WTC11 (cell line): ENCODE measurements around the gene BAIAP2. TPM values are rescaled to one million over a fixed set of nuclear protein-coding genes. Genes with fewer than 3 reads are reported as not detected.
A peak's percentile ranks its signal among the peaks of the same experiment; 100 is the strongest.

Experiments
- ATAC-seq: fragments of 200-7000 bp; cut with Tn5 transposase; 2 replicates; pipeline ENCODE4 v1.10.0; 2021; ENCODE audit warnings: mild to moderate bottlenecking, moderate library complexity
- CTCF ChIA-PET: fragments of 300-600 bp; sonication (Branson Sonifier 250); formaldehyde crosslinking; loops from one replicate; lab custom pipeline; 2021; ENCODE audit warnings: antibody characterized with exemption; lab: Charles Lee
- POLR2A ChIA-PET: fragments of 350-600 bp; sonication (Branson Sonifier 250); formaldehyde crosslinking; loops from one replicate; lab custom pipeline; 2021; ENCODE audit warnings: antibody characterized with exemption; lab: Charles Lee
- DNase-seq: peaks from one replicate; pipeline ENCODE4 v3.0.0; 2021; ENCODE audit warnings: low spot score
- H3K27ac Mint-ChIP-seq: 2 replicates; pipeline ENCODE4 v1.8.0; 2021; ENCODE audit warnings: mixed read lengths
- H3K27me3 Mint-ChIP-seq: 2 replicates; pipeline ENCODE4 v1.8.0; 2021; ENCODE audit warnings: low read depth, mild to moderate bottlenecking, moderate library complexity, mixed read lengths
- H3K36me3 Mint-ChIP-seq: 2 replicates; pipeline ENCODE4 v1.8.0; 2021; ENCODE audit warnings: mixed read lengths
- H3K4me1 Mint-ChIP-seq: 2 replicates; pipeline ENCODE4 v1.8.0; 2022; ENCODE audit warnings: mixed read lengths
- H3K4me3 Mint-ChIP-seq: 2 replicates; pipeline ENCODE4 v1.8.0; 2021; ENCODE audit warnings: mild to moderate bottlenecking, moderate library complexity, mixed read lengths
- H3K9me3 Mint-ChIP-seq: 2 replicates; pipeline ENCODE4 v1.8.0; 2021; ENCODE audit warnings: mixed read lengths
- ATF1 ChIP-seq: sonication (generic); formaldehyde crosslinking; IDR thresholded peaks from 2 replicates; pipeline ENCODE4 v1.8.1; 2023; ENCODE audit warnings: mild to moderate bottlenecking, moderate library complexity, missing genetic modification reagents
- CBFB ChIP-seq: sonication (generic); formaldehyde crosslinking; IDR thresholded peaks from 2 replicates; pipeline ENCODE4 v1.8.1; 2022; ENCODE audit warnings: mild to moderate bottlenecking, low read depth, missing genetic modification reagents
- ETV6 ChIP-seq: sonication (generic); formaldehyde crosslinking; IDR thresholded peaks from 2 replicates; pipeline ENCODE4 v1.8.1; 2022; ENCODE audit warnings: mild to moderate bottlenecking, missing genetic modification reagents
- FOXJ3 ChIP-seq: sonication (generic); formaldehyde crosslinking; IDR thresholded peaks from 2 replicates; pipeline ENCODE4 v1.9.0; 2021; ENCODE audit warnings: missing genetic modification reagents, mild to moderate bottlenecking, borderline replicate concordance
- GABPB1 ChIP-seq: sonication (generic); formaldehyde crosslinking; IDR thresholded peaks from 2 replicates; pipeline ENCODE4 v1.8.1; 2023; ENCODE audit warnings: mild to moderate bottlenecking, missing genetic modification reagents
- GTF2I ChIP-seq: fragments of 250-450 bp; sonication (Bioruptor Pico); conservative IDR thresholded peaks from 2 replicates; pipeline ENCODE4 v1.4.0; 2021; ENCODE audit warnings: mild to moderate bottlenecking
- HMGXB4 ChIP-seq: sonication (generic); formaldehyde crosslinking; IDR thresholded peaks from 2 replicates; pipeline ENCODE4 v1.8.1; 2023; ENCODE audit warnings: mild to moderate bottlenecking, moderate library complexity, missing genetic modification reagents
- IRF1 ChIP-seq: sonication (generic); formaldehyde crosslinking; IDR thresholded peaks from 2 replicates; pipeline ENCODE4 v1.8.0; 2023; ENCODE audit warnings: missing genetic modification reagents
- IRF2 ChIP-seq: sonication (generic); formaldehyde crosslinking; IDR thresholded peaks from 2 replicates; pipeline ENCODE4 v1.8.0; 2022; ENCODE audit warnings: low read depth, missing genetic modification reagents, borderline replicate concordance
- JAZF1 ChIP-seq: fragments of 250-450 bp; sonication (Bioruptor Pico); IDR thresholded peaks from 2 replicates; pipeline ENCODE4 v1.9.0; 2021; ENCODE audit warnings: moderate library complexity, mild to moderate bottlenecking, inconsistent platforms
- JUN ChIP-seq: sonication (generic); formaldehyde crosslinking; IDR thresholded peaks from 2 replicates; pipeline ENCODE4 v1.8.0; 2023; ENCODE audit warnings: mild to moderate bottlenecking, missing genetic modification reagents
- NFYB ChIP-seq: sonication (generic); formaldehyde crosslinking; conservative IDR thresholded peaks from 2 replicates; pipeline ENCODE4 v1.8.0; 2022; ENCODE audit warnings: low read depth, missing genetic modification reagents
- NR1H2 ChIP-seq: sonication (generic); formaldehyde crosslinking; IDR thresholded peaks from 2 replicates; pipeline ENCODE4 v1.9.0; 2021; ENCODE audit warnings: mild to moderate bottlenecking, moderate library complexity, missing genetic modification reagents
- SMAD4 ChIP-seq: sonication (generic); formaldehyde crosslinking; IDR thresholded peaks from 2 replicates; pipeline ENCODE4 v1.8.0; 2022; ENCODE audit warnings: mild to moderate bottlenecking, missing genetic modification reagents
- SOX15 ChIP-seq: fragments of 250-450 bp; sonication (Bioruptor Pico); IDR thresholded peaks from 2 replicates; pipeline ENCODE4 v1.9.0; 2021; ENCODE audit warnings: mild to moderate bottlenecking
- SP1 ChIP-seq: sonication (generic); formaldehyde crosslinking; conservative IDR thresholded peaks from 2 replicates; pipeline ENCODE4 v1.8.1; 2022; ENCODE audit warnings: missing genetic modification reagents
- TP53 ChIP-seq: sonication (generic); formaldehyde crosslinking; IDR thresholded peaks from 2 replicates; pipeline ENCODE4 v1.8.1; 2023; ENCODE audit warnings: mild to moderate bottlenecking, missing genetic modification reagents
- USF2 ChIP-seq: sonication (generic); formaldehyde crosslinking; IDR thresholded peaks from 2 replicates; pipeline ENCODE4 v1.8.1; 2023; ENCODE audit warnings: mild to moderate bottlenecking, missing genetic modification reagents, moderate library complexity
- ZNF317 ChIP-seq: sonication (generic); formaldehyde crosslinking; IDR thresholded peaks from 2 replicates; pipeline ENCODE4 v1.8.1; 2023; ENCODE audit warnings: low read depth, mild to moderate bottlenecking, moderate library complexity, missing genetic modification reagents, borderline replicate concordance
- ZNF396 ChIP-seq: fragments of 250-450 bp; sonication (Bioruptor Pico); IDR thresholded peaks from 2 replicates; pipeline ENCODE4 v1.8.0; 2021; ENCODE audit warnings: mild to moderate bottlenecking, moderate library complexity, borderline replicate concordance
- ZNF423 ChIP-seq: fragments of 250-450 bp; sonication (Bioruptor Pico); IDR thresholded peaks from 2 replicates; pipeline ENCODE4 v2.1.2; 2022; ENCODE audit warnings: mild to moderate bottlenecking, moderate library complexity
- ZNF671 ChIP-seq: fragments of 250-450 bp; sonication (Bioruptor Pico); IDR thresholded peaks from 2 replicates; pipeline ENCODE4 v1.8.0; 2021; ENCODE audit warnings: mild to moderate bottlenecking
- total RNA-seq: library from RNA; stranded (reverse); gene quantifications from 3 replicates; pipeline ENCODE4 v1.2.3, GENCODE V29; 2021
- TF ChIP-seq, protein P1 (sequence below): sonication (generic); formaldehyde crosslinking; IDR thresholded peaks from 2 replicates; pipeline ENCODE4 v1.8.1; 2023; ENCODE audit warnings: mild to moderate bottlenecking, missing genetic modification reagents, moderate library complexity
- TF ChIP-seq, protein P2 (sequence below): sonication (generic); formaldehyde crosslinking; IDR thresholded peaks from 2 replicates; pipeline ENCODE4 v1.8.0; 2022; ENCODE audit warnings: mild to moderate bottlenecking, missing genetic modification reagents
- TF ChIP-seq, protein P3 (sequence below): sonication (generic); formaldehyde crosslinking; IDR thresholded peaks from 2 replicates; pipeline ENCODE4 v1.8.0; 2023; ENCODE audit warnings: mild to moderate bottlenecking, missing genetic modification reagents

Gene BAIAP2
- total RNA-seq, 1 experiment from 2014 or later: 20.7 TPM

DNA sequence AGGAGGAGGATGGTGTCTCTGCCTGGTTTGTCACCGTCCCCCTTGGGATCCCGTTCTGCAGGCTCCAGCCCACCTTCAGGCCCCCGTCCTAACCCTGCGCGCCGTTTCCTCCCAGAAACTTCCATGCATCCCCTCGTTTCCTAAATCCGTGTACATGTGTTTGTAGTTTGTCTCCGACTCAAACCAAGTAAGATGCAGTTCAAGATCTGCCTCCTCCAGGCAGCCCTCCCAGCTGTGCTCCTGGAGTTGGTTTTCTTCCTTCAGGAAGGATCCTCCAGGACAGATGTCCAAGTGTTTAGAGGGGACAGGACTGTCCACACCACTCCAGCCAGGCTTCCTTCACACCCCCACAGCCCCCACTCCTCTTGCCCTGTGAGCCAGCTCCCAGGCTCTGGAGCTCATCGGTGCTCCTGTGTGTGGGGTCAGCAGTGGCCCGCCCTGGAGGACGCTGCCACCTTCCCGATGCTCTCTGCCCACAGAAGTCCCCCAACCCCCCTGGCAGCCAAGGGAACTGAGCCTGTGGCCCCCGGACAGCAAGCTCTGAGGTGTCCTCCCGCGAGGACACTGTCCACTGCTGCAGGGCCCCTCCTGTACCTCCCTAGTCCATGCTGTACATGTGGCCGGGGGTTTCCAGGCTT, 11.3 kb downstream of the BAIAP2 start:
- peaks cover 7% of the 10 kb centered on the region for H3K4me1 Mint-ChIP-seq
- H3K27ac Mint-ChIP-seq: peak overlapping the region; percentile 78
- no peak overlapping the region for H3K4me3 Mint-ChIP-seq
- TF ChIP-seq IRF1 (no peak), SMAD4 (CRISPR knock-in tag) (no peak), GABPB1 (CRISPR knock-in tag) (no peak), JAZF1 (CRISPR knock-in tag) (no peak), SOX15 (CRISPR knock-in tag) (no peak), ZNF671 (CRISPR knock-in tag) (no peak), JUN (CRISPR knock-in tag) (no peak), HMGXB4 (CRISPR knock-in tag) (no peak), USF2 (CRISPR knock-in tag) (no peak), NFYB (CRISPR knock-in tag) (no peak), ZNF317 (CRISPR knock-in tag) (no peak), ZNF396 (no peak)
- TF ChIP-seq, protein P1, sequence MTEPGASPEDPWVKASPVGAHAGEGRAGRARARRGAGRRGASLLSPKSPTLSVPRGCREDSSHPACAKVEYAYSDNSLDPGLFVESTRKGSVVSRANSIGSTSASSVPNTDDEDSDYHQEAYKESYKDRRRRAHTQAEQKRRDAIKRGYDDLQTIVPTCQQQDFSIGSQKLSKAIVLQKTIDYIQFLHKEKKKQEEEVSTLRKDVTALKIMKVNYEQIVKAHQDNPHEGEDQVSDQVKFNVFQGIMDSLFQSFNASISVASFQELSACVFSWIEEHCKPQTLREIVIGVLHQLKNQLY (CRISPR knock-in tag): no peak
- TF ChIP-seq, protein P2, sequence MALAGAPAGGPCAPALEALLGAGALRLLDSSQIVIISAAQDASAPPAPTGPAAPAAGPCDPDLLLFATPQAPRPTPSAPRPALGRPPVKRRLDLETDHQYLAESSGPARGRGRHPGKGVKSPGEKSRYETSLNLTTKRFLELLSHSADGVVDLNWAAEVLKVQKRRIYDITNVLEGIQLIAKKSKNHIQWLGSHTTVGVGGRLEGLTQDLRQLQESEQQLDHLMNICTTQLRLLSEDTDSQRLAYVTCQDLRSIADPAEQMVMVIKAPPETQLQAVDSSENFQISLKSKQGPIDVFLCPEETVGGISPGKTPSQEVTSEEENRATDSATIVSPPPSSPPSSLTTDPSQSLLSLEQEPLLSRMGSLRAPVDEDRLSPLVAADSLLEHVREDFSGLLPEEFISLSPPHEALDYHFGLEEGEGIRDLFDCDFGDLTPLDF: no peak
- ATAC-seq (no peak), DNase-seq (no peak)
- ChIA-PET CTCF (interaction anchor here (0.6 to 0.8 kb wide), 2 partner anchors 22 to 131 kb away, joined by 3 to 5 read pairs; no protein-coding TSS in a partner anchor), POLR2A (no interaction called here)
- H3K9me3 Mint-ChIP-seq: no peaks in the 10 kb centered on the region
- no peaks in the 10 kb centered on the region for H3K27me3 Mint-ChIP-seq
- no peaks in the 10 kb centered on the region for H3K36me3 Mint-ChIP-seq

DNA sequence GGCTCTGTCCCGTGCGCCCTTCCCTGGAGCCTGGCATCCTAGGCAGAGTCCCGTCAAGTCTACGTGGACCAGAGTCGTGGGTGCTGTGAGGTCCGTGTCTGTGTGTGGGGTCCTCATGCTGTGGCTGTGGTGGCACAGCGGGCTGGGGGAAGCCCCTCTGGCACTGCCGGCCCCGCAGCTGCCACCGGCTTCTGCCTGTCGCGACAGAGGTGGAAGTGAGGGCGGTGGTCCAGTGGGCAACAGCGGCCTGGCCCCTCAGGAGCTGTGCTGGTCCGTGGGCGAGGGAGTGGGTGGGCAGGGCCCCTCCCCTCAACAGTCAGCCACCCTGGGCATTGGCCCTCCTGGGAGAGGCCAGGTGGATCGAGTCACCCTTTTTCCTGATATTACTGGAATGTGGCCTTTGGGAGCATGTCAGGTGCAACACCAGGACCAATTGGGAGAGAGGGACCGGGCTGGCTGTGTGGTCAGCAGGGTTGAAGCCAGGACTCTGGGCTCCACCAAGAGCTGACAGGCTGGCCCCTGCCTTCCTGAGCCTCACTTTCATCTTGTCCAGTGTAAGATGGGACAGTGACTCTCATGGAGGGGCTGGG, 11.9 kb downstream of the BAIAP2 start:
- no peaks in the 10 kb centered on the region for H3K9me3 Mint-ChIP-seq
- ATAC-seq (no peak), DNase-seq (no peak)
- no peak overlapping the region for H3K27ac Mint-ChIP-seq
- no peak overlapping the region for H3K4me3 Mint-ChIP-seq
- CTCF ChIA-PET: interaction anchor here (0.6 kb wide), 1 partner anchor 130 kb away, joined by 5 read pairs; no protein-coding TSS in a partner anchor
- no peaks in the 10 kb centered on the region for H3K36me3 Mint-ChIP-seq
- TF ChIP-seq SP1 (CRISPR knock-in tag) (no peak), CBFB (CRISPR knock-in tag) (no peak), SMAD4 (CRISPR knock-in tag) (no peak), IRF2 (CRISPR knock-in tag) (no peak), ATF1 (no peak), ZNF423 (CRISPR knock-in tag) (no peak), HMGXB4 (CRISPR knock-in tag) (no peak), GTF2I (CRISPR knock-in tag) (no peak), NR1H2 (CRISPR knock-in tag) (no peak), ETV6 (no peak), FOXJ3 (CRISPR knock-in tag) (no peak), GABPB1 (CRISPR knock-in tag) (no peak), TP53 (no peak)
- TF ChIP-seq, protein P3, sequence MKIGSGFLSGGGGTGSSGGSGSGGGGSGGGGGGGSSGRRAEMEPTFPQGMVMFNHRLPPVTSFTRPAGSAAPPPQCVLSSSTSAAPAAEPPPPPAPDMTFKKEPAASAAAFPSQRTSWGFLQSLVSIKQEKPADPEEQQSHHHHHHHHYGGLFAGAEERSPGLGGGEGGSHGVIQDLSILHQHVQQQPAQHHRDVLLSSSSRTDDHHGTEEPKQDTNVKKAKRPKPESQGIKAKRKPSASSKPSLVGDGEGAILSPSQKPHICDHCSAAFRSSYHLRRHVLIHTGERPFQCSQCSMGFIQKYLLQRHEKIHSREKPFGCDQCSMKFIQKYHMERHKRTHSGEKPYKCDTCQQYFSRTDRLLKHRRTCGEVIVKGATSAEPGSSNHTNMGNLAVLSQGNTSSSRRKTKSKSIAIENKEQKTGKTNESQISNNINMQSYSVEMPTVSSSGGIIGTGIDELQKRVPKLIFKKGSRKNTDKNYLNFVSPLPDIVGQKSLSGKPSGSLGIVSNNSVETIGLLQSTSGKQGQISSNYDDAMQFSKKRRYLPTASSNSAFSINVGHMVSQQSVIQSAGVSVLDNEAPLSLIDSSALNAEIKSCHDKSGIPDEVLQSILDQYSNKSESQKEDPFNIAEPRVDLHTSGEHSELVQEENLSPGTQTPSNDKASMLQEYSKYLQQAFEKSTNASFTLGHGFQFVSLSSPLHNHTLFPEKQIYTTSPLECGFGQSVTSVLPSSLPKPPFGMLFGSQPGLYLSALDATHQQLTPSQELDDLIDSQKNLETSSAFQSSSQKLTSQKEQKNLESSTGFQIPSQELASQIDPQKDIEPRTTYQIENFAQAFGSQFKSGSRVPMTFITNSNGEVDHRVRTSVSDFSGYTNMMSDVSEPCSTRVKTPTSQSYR (CRISPR knock-in tag): no peak
- TF ChIP-seq, protein P1 (CRISPR knock-in tag): no peak
- no peaks in the 10 kb centered on the region for H3K27me3 Mint-ChIP-seq
- POLR2A ChIA-PET: no interaction called here
- H3K4me1 Mint-ChIP-seq: peaks cover 7% of the 10 kb centered on the region
